ENCODE data around the gene RBPJL.

DNA sequence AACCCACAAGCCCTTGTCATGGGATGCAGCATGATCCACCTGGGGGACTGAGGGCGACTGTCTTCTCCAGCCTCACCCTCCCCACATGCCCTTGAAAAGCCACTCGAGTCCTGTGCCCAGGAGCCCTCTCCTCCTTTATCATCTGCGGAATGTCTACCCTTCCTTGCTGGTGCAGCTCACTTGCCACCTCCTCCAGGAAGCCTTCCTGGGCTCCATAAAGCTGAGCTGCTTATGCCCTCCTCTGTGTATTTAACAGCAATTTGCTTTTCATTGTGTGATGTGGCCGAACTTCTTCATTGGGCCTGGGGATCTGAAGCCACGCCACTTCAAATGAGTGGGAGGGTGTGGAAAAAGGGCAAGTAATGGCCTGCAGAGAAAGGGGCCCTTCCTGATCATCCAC is 17.8 kb upstream of the RBPJL start:
- TF ChIP-seq ZNF70 (CRISPR knock-in tag; IDR thresholded peaks at IDR 0.05) (no peak), TSHZ2 (CRISPR knock-in tag; IDR thresholded peaks at IDR 0.05) (no peak), ZFP3 (CRISPR knock-in tag; IDR thresholded peaks at IDR 0.05) (no peak)
- TF ChIP-seq, protein P1, sequence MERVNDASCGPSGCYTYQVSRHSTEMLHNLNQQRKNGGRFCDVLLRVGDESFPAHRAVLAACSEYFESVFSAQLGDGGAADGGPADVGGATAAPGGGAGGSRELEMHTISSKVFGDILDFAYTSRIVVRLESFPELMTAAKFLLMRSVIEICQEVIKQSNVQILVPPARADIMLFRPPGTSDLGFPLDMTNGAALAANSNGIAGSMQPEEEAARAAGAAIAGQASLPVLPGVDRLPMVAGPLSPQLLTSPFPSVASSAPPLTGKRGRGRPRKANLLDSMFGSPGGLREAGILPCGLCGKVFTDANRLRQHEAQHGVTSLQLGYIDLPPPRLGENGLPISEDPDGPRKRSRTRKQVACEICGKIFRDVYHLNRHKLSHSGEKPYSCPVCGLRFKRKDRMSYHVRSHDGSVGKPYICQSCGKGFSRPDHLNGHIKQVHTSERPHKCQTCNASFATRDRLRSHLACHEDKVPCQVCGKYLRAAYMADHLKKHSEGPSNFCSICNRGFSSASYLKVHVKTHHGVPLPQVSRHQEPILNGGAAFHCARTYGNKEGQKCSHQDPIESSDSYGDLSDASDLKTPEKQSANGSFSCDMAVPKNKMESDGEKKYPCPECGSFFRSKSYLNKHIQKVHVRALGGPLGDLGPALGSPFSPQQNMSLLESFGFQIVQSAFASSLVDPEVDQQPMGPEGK (CRISPR knock-in tag; IDR thresholded peaks at IDR 0.05; ENCODE audit: borderline replicate concordance) = no peak

Measured in SK-N-SH treated with all-trans-retinoic acid at 6 μM for 48 hours (cell line).